Hematopoietic multipotent progenitor cell treated with erythropoietin and hydrocortisone succinate and interleukin-3 and kit ligand, for 4 days (in vitro differentiated cells): ENCODE data around the gene HLA-F.

ENCODE experiments used
- DNase-seq: peaks from one replicate; pipeline ENCODE4 v3.0.0-alpha.2; 2015

The HLA-F gene

DNA sequence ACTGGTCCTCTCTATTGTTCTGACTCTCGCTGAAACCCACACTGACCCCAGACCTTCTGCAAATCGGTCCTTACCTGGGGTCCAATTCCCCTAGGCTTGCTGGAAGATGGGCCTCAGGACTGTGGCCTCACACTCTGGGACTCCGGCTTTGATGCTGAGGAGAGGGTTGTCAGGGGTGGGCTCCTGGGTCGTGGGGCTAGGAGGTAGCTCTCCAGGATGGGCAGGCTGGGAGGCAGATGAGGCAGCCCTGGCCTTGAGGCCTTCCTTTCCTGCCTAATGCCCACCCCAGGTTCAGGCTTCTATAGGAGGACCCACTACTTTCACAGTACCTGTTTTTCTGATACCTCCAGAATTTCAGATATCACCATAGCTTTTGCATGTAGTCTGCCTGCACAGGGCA is 21.4 kb downstream of the HLA-F start:
- no peak for DNase-seq

DNA sequence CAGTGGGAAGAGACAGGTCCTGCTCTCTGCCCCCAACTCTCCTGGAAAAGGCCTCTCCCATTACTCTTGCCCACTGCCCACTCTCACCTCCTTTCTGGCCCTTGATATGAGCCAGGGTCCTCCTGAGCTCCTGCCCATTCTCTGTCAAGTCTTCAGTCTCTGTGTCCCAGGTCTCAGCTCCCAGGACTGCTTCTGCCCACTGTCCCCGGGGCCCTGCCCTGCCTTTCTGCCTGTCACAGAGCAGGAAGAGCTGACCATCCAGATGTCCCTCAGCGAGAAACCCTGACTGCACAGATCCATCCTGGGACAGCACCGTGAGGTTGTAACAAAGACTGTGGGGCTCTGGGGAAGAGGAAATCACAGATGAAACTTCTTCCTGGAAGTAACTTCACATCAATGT is 22.2 kb downstream of the HLA-F start:
- no peak for DNase-seq

DNA sequence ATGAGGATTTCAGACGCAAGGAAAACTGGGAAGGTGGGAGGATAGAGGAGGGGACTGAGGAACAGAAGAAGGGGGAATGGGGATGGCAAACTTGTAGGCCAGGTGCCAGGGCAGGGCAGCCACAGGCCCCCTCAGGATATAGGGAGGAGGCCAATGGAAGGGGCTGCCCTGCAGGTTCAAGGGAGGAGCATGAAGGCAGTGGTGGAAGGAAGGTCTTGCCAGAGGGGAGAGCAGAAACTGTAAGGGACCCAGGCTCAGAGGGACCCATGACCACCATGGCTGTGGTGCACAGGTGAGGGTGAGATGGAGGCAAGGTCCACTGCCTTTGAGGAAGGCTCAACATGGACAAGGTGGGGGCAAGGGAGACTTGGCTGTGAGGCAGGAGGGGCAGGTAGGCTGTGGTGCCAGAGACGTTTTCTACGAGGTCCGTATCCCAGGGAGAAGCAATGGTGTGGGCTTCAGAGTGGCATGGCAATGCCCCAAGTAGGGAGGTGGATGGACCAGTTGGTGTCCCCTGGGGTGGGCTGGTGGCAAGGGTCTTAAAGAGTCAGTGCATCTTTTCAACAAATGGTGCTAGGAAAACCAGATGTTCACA is 22.7 kb downstream of the HLA-F start:
- no peak for DNase-seq

DNA sequence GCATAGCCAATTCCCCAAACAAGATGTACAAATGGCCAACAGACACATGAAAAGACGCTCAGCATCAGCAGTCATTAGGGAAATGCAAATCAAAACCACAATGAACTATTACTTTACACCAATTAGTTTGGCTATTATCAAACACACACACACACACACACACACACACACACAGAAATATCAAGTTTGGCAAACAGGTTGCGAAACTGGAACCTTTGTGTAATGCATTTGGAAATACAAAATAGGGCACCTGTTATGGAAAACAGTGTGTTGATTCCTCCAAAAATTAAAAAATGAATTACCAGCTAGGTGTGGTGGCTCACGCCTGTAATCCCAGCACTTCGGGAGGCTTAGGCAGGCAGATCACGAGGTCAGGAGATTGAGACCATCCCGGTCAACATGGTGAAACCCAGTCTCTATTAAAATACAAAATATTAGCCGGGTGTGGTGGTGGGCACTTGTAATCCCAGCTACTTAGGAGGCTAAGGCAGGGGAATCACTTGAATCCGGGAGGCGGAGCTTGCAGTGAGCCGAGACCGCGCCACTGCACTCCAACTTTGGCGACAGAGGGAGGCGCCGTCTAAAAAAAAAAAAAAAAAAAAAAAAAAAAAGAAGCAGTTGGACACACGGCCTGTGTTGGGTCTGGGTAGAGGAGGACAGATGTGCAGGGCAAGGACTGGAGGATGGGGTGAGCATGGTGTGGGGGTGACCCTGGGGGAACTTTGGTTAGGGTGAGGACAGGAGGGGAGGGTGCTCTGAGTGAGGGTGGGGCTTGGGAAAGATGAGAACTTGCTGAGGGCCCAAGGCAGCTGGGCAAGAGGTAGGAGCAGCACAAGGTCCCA is 23.8 kb downstream of the HLA-F start:
- no peak for DNase-seq

DNA sequence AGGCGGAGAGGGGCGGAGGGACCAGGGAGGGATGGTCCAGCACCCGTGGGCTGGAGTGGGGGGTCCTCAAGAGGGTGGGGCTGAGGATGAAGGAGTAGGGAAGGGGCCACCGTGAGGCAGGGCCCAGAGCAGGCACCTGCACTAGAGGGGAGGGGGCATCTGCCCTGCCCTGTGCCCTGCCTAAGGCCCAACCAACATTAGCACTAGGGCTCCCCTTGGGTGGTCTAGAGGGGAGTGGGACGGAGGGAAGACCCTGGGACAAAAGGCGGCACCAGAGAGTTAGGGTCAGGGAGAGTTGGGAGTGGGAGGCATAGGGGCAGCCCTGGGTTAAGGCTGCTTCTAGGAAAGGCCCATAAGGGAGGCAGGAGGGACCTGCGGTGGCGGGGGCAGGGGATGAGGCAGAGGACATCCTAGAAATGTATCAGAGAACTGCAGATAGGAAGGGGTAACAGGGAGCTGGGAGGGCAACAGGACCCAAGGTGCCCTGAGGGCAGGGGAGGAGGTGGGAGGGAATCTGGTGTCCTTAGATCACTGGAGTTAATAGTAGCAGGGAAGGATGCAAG is 24.5 kb downstream of the HLA-F start:
- DNase-seq = no peak

DNA sequence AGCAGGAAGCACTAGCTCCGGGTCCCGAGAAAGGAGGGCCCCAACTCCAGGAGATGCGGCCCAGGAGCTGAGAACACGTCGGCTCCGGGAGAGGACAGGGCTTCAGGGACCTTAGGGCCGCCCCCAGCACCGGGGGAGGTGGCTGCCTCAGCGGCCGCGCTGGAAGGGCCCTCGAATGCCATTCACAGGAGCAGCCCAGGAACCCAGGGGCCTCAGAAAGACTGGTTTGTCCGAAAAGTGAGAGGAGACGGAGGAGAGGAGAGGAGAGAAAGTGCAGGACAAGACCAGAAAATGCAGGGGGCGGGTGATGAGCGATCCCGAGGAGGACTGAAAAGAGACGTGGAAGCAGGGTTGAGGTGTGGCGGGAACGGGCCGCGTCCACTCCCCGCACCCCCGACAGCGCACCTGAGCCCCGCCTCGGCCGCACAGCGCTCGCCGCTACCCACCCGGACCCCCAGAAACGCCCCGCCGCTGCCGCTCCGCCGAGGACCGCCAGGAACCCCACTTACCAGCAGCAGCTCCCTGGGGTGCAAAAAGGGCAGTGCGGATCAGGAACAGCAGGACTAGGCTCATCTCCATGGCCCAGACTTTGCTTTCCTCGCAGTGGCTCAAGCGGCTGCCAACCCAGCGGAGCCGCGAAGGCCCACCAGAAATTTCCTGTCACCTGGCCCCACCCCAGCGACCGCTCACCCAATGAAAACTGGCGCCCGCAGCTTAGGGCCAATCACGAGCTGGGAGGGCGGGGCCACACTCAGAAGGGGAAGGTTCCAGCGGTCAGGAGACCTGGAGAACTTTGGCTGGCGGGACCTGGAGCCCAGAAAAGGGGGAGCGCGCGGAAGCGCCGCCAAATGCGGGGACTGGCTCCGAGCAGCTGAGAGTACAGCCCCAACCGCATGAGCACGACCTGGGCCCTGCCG is 25.4 kb downstream of the HLA-F start:
- DNase-seq = peak; percentile 92

DNA sequence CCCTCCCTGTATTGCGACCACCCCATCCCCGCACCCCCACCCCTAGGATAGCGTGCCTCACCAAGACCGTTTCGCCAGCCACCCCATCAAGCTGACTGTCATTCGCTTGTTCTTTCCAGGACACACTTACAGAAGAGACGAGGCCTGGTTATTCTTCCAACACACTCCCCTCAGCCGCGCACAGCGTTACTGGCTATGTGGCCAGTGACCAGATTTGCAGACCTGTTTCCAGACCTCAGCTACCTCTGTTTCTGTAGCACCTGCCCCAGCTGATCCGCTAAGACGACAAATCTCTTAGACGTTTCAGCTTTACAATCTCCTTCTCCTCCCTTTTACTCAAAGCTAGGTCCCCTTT is 26.1 kb downstream of the HLA-F start:
- DNase-seq = no peak

DNA sequence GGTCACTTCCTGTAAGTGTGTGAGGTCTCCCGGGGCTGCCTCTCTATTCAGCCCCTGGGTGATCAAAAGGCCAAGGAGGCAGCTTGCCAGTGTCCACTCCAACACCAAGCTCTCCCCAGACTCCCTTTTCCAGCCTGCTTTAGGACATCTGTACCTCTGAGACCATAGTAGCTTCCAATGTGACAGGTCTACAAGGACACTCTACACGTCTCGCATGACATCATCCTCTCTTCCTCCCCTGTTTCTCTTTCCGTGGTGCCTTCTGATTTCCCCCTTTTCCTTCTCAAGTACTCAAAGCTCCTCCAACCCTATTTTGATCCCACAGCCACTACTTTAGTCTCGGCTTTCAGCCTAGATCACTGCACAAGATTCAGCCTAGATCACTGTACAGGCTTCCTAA is 26.4 kb downstream of the HLA-F start:
- DNase-seq = no peak

DNA sequence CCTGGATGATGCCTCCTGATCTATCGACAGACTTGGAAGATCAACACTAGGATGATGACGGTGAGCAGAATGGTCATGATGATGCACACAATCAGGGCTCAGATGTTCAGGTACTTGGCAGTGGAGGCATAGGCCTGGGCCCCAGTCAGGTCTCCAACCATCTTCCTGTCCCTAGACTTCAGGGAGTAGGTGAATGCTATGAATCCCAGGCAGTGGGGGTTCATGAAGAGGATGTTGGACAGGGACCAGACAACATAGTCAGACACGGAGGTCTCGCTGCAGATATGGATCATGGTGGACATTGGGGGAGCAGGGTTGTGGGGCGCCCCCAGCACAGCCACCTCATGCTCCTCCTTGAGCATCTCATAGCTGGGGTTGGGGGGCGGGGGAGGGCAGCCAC is 27.5 kb downstream of the HLA-F start:
- DNase-seq = no peak

DNA sequence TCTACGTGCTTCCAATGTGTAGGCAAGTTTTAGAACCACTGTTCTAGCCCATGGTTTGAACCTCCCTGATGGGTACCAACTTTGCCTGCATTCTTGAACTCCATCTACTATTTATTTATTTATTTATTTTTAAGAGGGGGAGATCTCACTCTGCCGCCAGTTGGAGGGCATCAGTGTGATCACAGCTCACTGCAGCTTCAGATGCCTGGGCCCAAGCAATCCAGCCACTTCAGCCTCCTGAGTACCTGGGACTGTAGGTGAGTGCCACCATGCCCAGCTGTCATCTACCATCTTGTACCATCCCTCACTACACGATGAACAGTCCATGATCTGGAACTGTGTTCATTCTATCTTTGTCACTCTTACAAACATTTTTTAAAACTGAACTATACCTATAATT is 28.2 kb downstream of the HLA-F start:
- no peak for DNase-seq

DNA sequence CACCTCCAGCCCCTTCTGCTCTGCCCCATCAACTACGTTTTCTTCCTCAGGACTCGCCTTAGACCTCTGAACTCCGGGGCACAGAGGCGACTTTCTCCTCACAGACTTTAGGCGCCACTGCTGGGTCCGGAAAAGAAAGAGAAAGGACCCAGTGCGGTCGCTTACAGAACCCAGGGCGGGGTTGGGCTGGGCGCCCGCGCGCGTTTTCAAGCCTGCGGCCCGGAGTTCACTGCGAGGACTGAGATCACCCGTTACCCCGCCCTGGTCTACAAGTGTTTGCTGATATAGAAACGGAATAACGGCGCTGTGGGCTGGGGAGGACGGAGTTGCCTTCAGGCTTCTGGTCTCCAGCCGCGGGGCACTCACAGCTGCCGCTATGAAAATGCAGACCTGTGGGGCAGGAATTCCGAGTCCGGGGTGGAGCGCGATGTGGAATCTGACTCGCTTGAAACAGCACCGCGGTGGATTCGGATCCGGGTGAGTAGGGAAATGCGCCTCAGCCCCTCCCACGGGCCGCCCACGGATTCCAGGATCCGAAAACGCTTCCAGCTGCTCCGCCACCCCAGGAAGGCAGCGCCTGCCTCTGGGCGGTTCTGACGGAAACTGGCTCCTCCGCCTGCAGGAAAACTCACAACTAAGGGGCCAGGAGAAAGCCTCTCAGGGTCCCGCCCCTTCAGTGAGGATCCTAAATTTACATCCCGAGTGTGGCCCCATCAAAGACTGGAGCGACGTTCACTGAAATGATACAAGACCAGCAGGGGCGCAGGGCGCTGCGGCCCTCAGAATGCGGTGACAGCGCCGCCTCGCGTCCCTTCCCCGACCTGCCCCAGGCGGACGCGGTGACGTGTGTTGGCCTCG is 29.4 kb downstream of the HLA-F start:
- peak; percentile 94 for DNase-seq

DNA sequence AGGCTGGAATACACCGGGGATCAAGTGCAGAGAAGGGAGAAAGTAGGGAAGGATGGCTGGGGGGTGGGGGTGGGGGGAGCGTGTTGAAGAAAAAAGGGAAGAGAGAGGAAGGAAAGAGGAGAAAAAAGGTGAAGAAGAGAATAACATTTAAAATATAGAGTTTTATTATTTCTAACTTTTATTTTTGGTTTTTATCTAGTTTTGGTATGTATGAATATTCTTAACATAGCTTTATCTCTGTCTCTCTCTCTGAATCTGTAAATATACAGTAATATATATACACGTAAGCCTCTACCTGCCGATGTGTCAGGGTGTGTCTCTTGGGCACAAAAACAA is 30.0 kb downstream of the HLA-F start:
- DNase-seq = no peak

DNA sequence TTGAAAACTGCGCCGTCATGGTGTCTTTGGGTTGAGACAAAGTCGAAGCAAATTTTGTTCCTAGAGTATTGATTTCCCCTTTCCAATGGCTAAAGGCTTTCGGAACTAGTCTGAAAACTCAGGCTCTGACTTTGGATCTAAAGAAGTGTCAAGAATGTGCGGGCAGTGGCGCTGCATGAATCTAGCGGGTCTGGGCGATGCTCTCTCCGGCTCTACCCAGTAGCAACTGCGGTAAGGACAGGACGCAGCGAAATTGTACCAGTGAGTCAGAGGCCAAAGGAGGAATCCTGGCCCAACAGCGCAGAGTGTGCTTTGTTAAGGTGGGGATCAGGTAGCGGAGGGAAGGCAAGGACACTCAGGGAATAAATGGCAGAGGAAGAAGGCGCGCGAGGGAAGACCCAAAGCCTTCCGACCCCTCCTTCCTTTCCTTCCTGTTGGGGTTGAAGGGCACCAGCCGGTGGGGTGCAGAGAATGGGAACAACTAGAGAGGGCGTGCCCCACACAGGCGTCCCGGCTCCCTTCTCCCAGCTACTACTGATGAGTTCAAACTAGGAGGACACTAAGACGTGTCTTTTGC is 32.1 kb downstream of the HLA-F start:
- no peak for DNase-seq

DNA sequence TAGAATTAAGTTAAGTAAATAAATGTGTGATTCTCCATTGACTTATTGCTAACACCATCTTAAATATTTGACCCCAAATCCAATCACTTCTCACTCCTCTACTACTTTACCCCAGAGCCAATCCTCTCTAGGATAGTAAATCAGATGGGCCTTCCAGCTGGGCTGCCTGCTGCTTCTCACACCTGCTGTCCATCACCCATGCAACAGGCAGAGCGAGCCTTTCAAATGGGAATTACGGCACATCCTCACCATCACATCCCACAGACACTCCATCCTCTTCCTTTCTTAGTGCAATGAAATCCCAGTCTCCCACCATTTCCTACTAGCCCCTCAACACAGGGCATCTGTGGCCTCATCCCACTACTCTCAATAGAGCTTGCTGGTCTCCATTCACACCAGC is 34.0 kb downstream of the HLA-F start:
- no peak for DNase-seq

DNA sequence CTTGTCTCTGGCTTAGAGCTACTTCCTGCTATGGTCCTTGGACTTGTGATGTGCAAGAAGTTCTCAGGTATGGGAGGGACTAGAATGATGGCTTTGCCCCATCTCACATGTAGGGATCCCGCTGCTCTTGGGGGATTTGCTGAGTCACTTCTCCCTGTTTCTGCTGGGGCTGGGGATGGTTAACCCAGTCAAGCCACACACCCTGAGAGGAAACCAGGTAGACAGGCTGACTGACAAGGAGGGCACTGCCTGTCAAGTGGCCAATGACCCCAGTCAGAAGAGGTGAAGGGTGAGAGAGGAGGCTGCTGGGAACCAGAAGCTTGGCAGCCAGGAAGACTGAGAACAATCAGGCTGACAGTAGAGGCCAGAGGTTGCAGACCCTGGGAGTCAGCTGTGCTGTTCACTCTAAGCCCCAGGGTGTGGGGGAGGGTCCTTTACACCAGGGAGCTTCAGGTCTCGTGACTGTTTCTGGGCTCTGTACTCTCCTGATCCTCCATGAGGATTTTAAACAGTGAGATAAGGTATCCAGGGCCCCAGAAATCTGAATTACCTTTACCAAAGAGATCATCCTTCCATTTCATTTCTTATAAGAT is 34.6 kb downstream of the HLA-F start:
- DNase-seq = no peak

DNA sequence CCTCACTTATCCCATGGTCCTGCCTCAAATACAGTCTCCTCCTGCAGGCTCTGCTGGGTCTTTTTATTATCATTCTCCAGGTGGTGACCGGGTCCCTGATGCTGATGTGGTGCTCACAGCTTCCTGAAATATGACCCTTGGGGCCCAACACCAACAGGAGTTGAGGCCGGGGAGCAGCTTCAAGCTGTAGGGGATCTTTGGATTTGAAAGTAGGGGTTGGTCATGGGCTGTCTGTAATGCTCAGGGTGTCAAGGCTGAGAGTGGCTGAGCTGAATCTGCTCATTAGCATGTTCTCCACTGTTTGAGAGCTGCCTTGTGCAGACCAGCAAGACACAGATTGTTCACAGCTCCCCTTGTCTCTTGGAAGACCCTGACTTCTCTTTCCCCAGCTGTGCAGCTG is 35.5 kb downstream of the HLA-F start:
- no peak for DNase-seq

DNA sequence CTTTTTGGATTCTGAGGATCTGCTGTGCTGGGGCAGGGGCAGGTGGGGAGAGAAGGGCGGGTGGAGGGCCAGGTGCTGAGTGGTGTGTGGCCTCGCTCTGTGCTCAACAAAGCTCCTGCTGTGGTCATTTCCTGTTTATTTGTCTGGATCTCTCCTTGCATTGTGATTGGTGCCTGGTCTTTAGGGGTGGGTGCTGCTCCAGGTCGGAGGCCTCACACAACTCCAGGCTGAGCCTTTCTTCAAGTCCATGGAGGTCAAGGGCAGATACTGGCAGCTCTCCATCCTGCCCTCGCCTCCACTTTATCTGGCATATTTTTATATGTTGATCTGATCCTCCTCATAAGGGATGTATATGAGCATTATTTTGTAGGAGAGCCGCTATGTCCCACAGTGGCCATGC is 36.2 kb downstream of the HLA-F start:
- no peak for DNase-seq

DNA sequence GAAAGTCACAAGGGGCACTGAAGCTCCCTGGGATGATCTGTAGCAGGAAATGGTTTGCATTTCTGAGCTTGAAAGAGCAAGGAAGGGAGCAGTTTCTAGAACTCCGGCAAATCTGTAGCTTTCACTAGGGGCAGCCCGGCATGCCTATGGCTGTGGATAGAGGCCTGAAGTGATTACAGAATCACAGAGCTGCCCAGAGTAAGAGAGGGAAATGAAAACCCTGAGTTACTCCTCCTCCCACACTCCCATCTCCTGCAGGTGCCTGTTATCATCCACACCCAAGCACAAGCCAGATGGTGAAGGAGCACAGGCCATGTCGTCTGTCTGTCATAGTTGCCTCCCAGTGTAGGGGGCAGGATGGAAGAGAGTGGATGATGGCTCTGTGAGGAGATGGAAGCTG is 37.1 kb downstream of the HLA-F start:
- DNase-seq = no peak

DNA sequence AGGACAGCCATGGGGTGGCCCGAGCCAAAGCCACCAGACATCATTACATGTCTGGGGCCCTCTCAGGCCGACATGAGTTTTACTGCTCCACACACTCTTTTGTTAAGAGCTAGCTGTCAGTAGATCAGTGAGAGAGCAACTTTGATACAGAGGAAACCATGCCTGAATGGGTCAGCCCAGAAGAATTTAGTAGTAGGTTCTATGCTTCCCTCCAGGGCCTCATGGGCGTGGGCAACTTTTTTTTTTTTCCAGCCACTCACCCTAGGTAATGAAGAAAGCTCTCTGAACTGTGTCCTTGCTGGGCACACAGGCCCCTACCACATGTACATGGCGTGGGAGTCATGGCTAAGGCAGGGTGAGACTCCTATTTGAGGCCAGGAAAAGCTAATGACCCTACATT is 38.8 kb downstream of the HLA-F start:
- DNase-seq = no peak

DNA sequence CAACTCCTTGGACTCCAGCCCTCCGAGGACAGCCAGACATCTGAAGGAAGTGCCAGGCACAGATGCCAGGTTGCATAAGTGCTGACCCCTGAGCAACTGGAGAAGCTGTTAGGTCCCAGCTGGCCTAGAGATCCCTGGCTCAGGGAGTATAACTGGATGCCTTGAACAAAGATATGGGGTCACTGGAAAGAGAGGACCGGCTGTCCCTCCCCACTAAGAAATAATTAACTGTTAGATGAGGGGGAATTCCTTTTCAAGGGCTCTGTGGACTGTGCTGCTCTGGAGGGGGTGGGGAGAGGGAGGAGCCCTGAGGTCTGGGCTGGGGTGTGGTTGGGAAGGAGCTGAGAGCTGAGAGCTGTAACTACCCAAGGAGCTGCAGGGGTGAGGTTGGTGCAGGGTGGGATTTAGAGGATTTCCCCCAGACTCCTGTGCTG is 39.6 kb downstream of the HLA-F start:
- DNase-seq = no peak

DNA sequence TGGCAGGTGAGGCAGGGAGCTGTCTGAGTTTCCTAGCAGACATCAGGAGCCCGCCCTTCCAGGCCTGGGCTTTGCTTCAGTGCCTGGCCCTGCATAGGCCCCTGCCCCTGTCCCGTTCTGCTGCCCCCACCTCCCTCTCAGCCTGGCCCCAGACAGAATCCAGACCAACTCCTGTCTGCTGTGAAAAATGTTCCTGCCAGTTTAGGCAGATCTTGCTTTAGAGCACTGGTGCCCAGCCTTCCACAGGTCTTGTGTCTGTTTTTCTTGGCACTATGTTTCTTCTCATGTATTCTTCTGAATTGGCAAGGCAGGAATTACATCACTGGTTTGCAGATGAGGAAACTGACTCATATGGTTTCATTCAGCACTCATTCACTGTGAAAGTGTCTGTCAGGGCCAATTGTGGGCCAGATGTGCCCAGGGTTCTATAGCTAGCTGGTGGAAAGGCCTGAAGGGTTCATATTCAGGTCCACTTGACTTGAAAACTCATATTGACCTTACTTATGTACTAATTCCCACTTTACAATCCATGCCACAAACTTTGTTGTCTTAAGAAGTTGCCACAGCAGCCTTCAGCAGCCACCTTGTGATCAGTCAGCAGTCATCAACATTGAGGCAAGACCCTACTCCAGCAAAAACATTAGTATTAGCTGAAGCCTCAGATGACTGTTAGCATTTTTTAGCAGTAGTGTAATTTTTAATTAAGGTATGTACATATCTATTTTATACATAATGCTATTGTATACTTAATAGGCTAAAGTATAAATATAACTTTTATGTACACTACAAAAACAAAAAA is 40.5 kb downstream of the HLA-F start:
- no peak for DNase-seq
